MG63 (cell line): Measurements from ENCODE around the gene SGK2. TPM values are rescaled to one million over a fixed set of nuclear protein-coding genes. Genes with fewer than 3 reads are reported as not detected.

Source experiments
- DNase-seq: peaks from one replicate; pipeline ENCODE4 v3.0.0-alpha.2; 2020
- H3K27me3 ChIP-seq: fragments of 250-450 bp; sonication (Bioruptor Pico); 2 replicates; pipeline ENCODE4 v1.5.1; 2020; ENCODE audit warnings: mild to moderate bottlenecking, moderate library complexity
- H3K36me3 ChIP-seq: fragments of 250-450 bp; sonication (Bioruptor Pico); 2 replicates; pipeline ENCODE4 v1.5.1; 2020; ENCODE audit warnings: mild to moderate bottlenecking, moderate library complexity
- H3K4me3 ChIP-seq: fragments of 250-450 bp; sonication (Bioruptor Pico); 2 replicates; pipeline ENCODE4 v1.5.1; 2020; ENCODE audit warnings: mild to moderate bottlenecking, moderate library complexity
- H3K9me3 ChIP-seq: fragments of 250-450 bp; sonication (Bioruptor Pico); 2 replicates; pipeline ENCODE4 v1.5.1; 2020; ENCODE audit warnings: mild to moderate bottlenecking, moderate library complexity
- total RNA-seq: library from RNA; depleted of rRNA; stranded (reverse); fragments of >200 nt; shearing (Covaris generic); gene quantifications from 2 replicates; pipeline ENCODE4 v1.2.3, GENCODE V29; 2014; ENCODE audit warnings: low replicate concordance

The SGK2 gene
- total RNA-seq, 1 experiment from 2014 or later: 0.72 TPM

- H3K36me3 ChIP-seq: no peaks in the 10 kb centered on the region
- no peaks in the 10 kb centered on the region for H3K9me3 ChIP-seq
- H3K4me3 ChIP-seq: no peak overlapping the region
- DNase-seq: no peak
- H3K27me3 ChIP-seq: no peaks in the 10 kb centered on the region
Measured at GRCh38 chr20:43533060-43533459, 25.8 kb upstream of the SGK2 start.

GRCh38 chr20:43534016-43534415 lies 24.8 kb upstream of the SGK2 start:
- H3K9me3 ChIP-seq: no peaks in the 10 kb centered on the region
- no peaks in the 10 kb centered on the region for H3K27me3 ChIP-seq
- H3K36me3 ChIP-seq: no peaks in the 10 kb centered on the region
- H3K4me3 ChIP-seq: no peak overlapping the region
- no peak for DNase-seq

DNA sequence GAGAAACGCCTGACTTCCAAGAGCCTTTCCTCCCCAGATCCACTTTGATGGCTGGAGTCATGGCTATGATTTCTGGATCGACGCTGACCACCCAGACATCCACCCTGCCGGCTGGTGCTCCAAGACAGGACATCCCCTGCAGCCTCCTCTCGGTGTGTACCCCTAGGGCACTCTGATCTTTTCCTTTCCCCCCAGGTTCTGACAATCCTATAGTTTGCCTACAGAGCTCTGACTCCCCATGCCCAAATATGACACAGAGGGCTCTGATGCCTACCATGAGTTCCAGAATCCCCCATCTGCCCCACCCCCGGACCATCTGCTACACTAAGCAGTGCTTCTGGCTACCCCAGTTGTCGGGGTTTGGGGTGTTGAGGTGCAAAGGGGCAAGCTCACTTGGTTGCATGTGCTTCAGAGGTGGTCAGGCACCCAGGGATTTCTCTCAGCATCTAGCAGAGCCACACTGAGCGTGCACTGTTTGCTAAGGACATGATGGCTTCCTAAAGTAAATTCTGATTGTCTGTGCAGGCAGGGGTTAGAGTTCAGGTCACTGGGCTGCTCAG lies 24.0 kb upstream of the SGK2 start:
- Histone ChIP-seq H3K4me3 (no peak overlapping the region), H3K27me3 (no peaks in the 10 kb centered on the region)
- DNase-seq: no peak

DNA sequence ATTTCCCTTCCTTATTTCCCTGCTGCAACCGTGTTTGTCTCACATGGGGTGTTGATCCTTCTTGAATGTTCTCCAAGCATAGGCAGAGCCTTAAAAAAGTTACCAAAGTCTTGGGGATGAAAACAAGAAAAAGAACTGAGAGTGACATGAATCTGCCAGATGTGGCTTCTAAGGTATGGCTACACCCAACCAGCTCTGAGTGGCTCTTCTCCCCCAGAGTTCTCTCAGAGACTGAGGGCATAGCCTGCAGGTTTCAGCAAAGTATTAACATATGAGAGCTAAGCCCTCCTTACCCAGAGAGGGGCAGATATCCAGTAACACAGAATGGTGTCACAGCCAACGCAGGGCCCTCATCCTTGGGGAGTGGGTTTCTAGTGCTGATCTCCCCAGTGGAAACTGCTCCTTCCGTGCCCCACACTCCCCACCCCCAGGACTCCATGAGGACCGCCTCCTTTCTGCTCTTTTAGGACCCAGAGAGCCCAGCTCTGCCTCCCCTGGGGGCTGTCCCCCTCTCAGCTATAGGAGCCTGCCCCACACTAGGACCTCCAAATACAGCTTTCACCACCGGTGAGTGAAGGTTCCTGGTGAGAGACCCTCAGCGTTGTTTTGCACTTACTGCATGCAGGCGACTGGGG lies 23.3 kb upstream of the SGK2 start:
- Histone ChIP-seq H3K27me3 (no peaks in the 10 kb centered on the region), H3K9me3 (no peaks in the 10 kb centered on the region), H3K36me3 (no peaks in the 10 kb centered on the region), H3K4me3 (no peak overlapping the region)
- DNase-seq: no peak

More for the DNA sequence above, 24.0 kb upstream of the SGK2 start:
- H3K36me3 ChIP-seq: no peaks in the 10 kb centered on the region
- no peaks in the 10 kb centered on the region for H3K9me3 ChIP-seq

- H3K9me3 ChIP-seq: no peaks in the 10 kb centered on the region
- DNase-seq: no peak
- H3K4me3 ChIP-seq: no peak overlapping the region
- H3K36me3 ChIP-seq: no peaks in the 10 kb centered on the region
- H3K27me3 ChIP-seq: no peaks in the 10 kb centered on the region
Measured at GRCh38 chr20:43536041-43536816, 22.6 kb upstream of the SGK2 start.

- Histone ChIP-seq H3K4me3 (no peak overlapping the region), H3K9me3 (no peaks in the 10 kb centered on the region), H3K27me3 (no peaks in the 10 kb centered on the region), H3K36me3 (no peaks in the 10 kb centered on the region)
- DNase-seq: no peak
Measured at GRCh38 chr20:43536817-43537440, 21.9 kb upstream of the SGK2 start.

DNA sequence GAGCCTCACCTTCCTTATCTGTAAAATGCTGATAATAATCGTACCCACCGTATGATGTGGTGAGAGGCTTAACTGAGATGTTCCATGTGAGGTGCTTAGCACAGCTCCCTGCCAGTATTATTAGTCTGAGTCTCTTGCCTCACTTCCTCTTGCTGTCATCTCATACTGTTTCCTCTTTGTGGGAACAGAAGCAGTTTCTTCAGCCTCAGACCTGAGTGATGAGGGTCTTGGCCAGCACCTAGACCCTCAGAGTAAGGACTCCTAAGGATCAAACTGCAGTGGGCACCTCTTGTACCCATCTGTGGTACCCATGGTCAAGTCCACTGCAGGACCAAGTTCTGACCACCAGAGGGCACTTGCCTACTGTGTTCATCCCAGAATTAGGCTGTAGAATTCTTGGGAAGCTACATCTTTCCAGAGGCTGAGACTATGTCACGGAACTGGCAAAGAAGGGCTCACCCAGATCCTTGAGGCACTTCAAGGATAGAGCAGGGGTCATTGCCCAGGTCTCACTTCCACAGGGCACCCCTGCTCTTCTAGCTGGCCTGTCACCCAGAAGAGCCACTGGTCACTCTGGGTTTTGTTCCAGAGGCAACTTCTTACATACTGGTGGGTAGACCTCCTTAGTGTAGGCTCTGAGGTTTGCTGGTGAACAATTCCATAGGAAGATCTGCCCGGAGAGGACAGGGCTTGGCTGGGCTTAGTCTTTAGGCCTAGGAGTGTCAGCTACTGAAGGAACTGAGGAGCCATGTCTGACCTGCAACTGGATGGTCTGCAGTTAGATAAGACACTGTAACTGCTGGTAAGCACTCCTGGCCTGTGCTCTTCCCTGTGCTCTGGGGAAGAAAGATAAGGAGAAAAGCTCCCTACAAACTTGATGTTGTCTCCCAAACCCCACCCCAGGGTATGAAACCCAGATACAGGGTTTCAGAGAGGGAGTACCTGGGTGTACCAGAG lies 20.6 kb upstream of the SGK2 start:
- DNase-seq: peak; percentile 41
- H3K36me3 ChIP-seq: no peaks in the 10 kb centered on the region
- no peaks in the 10 kb centered on the region for H3K27me3 ChIP-seq
- H3K4me3 ChIP-seq: no peak overlapping the region
- 0 out of 2 replicates have a peak, but pooled peaks cover 2% of the 10 kb centered on the region for H3K9me3 ChIP-seq

DNA sequence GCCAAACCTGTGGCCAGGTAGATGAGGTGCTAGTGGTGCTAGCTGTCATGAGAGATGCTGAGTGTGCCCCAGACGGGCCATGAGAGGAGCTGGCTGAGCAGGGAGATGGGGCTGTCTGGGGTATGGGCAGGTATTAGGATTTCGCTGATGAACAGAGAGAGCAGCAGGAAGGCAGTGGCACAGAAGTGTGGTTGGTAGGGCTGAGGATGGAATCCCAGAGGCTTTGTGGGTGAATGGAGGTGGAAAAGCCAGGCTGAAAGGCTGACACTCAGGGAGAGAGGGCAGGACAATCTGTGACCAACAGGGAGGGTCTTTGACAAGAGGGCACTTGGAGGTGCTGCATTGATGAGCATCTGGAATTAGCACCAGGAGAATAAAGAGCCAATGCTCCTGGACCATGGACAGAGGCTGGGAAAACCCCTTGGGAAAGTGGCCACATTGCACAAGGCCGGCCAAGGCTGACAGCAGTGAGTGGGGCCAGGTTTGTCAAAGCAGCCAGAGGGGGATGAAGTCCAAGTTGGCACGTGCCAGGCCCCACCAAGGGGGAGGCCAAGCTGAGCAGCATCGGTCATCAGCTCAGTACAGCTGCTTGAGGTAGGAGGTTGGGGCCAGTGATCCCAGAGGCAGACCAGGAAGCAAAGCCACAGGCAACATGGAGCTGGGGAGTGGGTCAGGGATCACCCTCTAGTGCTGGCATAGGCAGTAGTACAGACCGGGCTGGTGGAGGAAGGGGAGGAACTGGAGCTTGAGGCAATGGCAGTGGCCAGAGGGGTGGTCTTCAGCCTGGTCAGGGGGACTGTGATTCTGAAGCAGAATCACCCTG lies 19.7 kb upstream of the SGK2 start:
- Histone ChIP-seq H3K36me3 (no peaks in the 10 kb centered on the region), H3K27me3 (no peaks in the 10 kb centered on the region), H3K9me3 (0 out of 2 replicates have a peak, but pooled peaks cover 2% of the 10 kb centered on the region), H3K4me3 (no peak overlapping the region)
- DNase-seq: peak; percentile 46

DNA sequence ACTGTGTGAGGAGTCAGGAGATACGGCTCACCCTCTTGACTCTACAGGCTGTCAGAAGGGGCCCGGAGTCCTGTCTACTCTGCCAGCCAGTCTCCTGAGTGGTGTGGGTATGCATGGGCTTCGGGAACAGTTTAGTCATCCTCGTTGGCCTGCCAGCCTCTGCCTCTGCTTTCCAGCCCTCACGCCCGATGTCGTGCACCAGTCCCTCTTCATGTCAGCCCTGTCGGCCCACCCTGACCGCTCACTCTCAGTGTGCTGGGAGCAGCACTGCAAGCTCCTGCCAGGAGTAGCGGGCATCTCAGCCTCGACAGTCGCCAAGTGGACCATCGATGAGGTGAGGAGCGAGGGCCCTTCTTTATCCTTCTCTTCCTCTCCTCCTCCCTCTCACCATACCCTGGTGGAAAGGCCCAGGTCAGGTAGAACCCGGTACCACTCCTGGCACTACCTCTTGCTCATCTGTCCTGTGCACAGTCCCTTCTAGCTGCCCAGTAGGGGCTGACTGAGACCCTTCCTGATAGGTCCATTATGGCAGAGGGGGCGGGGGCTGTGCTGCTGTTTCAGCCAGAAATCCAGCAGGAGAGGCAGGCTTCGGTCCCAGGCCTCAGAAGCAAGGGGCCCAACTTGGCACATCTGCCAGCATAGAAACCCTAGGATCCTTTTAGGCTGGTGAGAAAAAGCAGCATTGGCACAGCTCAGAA lies 18.7 kb upstream of the SGK2 start:
- no peak for DNase-seq

GRCh38 chr20:43540673-43541060 lies 18.2 kb upstream of the SGK2 start:
- 0 out of 2 replicates have a peak, but pooled peaks cover 2% of the 10 kb centered on the region for H3K9me3 ChIP-seq
- DNase-seq: no peak
- no peaks in the 10 kb centered on the region for H3K27me3 ChIP-seq

More for the DNA sequence above, 18.7 kb upstream of the SGK2 start:
- no peaks in the 10 kb centered on the region for H3K27me3 ChIP-seq
- H3K9me3 ChIP-seq: 0 out of 2 replicates have a peak, but pooled peaks cover 2% of the 10 kb centered on the region
- H3K4me3 ChIP-seq: no peak overlapping the region
- no peaks in the 10 kb centered on the region for H3K36me3 ChIP-seq

GRCh38 chr20:43541214-43541613 lies 17.6 kb upstream of the SGK2 start:
- Histone ChIP-seq H3K36me3 (no peaks in the 10 kb centered on the region), H3K4me3 (no peak overlapping the region), H3K27me3 (no peaks in the 10 kb centered on the region), H3K9me3 (0 out of 2 replicates have a peak, but pooled peaks cover 2% of the 10 kb centered on the region)
- DNase-seq: no peak

More at GRCh38 chr20:43540673-43541060, 18.2 kb upstream of the SGK2 start:
- Histone ChIP-seq H3K36me3 (no peaks in the 10 kb centered on the region), H3K4me3 (no peak overlapping the region)

DNA sequence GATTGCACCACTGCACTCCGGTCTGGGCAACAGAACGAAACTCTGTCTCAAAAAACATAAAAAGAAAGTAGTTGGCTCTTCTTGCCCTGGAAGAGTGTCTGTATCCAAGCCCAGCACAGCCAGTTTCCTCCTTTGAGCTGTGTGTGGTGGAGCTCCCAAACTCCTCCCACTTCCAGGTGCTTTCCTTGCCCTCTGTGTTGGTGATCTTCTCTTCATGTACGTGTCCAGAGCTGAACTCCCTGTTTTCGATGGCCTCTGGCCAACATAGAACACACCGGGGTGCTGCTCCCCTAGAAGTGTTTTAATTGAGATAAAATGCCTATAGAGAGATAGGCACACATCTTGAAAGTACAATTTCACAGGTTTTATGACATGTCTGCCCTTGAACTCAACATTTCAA lies 16.7 kb upstream of the SGK2 start:
- peaks cover 2% of the 10 kb centered on the region; the same call in 1 of the 2 replicates for H3K9me3 ChIP-seq
- H3K27me3 ChIP-seq: no peaks in the 10 kb centered on the region
- DNase-seq: no peak
- H3K4me3 ChIP-seq: no peak overlapping the region
- H3K36me3 ChIP-seq: no peaks in the 10 kb centered on the region

DNA sequence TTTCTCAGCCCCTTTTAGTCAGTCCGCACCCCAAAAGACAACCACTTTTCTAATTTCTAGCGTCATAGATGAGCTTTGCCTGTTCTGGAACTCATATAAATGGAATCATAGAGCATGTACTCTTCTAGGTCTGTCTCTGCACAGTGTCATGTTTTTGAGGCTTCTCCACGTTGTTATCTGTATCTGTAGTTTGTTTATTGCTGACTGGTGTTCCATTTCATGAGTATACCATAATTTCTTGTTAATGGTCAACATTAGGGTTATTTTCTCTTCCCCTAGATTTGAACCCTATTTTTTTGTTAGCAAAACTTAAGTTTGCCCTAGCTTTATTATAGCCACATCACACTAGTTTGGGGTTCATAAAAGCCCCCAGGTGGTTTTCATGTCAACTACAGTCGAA lies 16.2 kb upstream of the SGK2 start:
- Histone ChIP-seq H3K4me3 (no peak overlapping the region), H3K9me3 (peaks cover 7% of the 10 kb centered on the region; the same call in 1 of the 2 replicates), H3K36me3 (no peaks in the 10 kb centered on the region), H3K27me3 (no peaks in the 10 kb centered on the region)
- DNase-seq: no peak

DNA sequence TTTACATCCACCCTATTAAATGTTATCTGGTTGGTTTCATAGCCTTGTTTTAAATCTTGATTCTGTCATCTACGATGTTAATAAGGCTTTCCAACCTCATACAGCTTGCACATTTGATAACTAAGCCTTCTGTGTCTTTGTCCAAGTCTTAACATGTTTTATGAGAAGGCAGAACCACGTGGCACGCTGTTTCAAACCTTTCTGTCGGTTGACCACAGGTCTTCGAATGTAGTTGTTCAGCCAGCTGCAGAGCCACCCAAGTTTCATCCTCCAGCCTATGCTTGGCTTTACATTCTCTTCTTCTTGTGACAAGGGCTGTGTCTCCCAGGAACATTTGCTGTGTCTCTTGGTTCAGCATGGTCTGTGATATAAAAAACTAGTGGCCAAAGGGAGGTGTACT lies 15.7 kb upstream of the SGK2 start:
- DNase-seq: no peak
- Histone ChIP-seq H3K36me3 (no peaks in the 10 kb centered on the region), H3K9me3 (peaks cover 7% of the 10 kb centered on the region; the same call in 1 of the 2 replicates), H3K27me3 (no peaks in the 10 kb centered on the region), H3K4me3 (no peak overlapping the region)

DNA sequence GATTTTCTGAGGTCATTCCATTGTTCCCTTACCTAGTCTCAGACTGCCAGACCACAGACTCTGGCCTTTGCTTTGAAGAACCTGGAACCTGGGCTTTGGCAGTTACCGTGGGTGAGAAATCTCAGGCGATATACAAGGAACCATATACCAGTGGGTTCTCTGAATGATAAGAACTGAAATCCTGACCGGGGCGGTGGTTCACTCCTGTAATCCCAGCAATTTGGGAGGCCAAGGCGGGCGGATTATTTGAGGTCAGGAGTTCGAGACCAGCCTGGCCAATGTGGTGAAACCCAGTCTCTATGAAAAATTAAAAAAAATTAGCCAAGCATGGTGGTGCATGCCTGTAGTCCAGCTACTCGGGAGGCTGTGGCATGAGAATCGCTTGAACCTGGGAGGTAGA lies 14.3 kb upstream of the SGK2 start:
- H3K9me3 ChIP-seq: peaks cover 7% of the 10 kb centered on the region; the same call in 1 of the 2 replicates
- no peaks in the 10 kb centered on the region for H3K27me3 ChIP-seq
- H3K36me3 ChIP-seq: no peaks in the 10 kb centered on the region
- no peak overlapping the region for H3K4me3 ChIP-seq
- DNase-seq: no peak
